ENCODE data around the gene KEL.

KEL gene

DNA sequence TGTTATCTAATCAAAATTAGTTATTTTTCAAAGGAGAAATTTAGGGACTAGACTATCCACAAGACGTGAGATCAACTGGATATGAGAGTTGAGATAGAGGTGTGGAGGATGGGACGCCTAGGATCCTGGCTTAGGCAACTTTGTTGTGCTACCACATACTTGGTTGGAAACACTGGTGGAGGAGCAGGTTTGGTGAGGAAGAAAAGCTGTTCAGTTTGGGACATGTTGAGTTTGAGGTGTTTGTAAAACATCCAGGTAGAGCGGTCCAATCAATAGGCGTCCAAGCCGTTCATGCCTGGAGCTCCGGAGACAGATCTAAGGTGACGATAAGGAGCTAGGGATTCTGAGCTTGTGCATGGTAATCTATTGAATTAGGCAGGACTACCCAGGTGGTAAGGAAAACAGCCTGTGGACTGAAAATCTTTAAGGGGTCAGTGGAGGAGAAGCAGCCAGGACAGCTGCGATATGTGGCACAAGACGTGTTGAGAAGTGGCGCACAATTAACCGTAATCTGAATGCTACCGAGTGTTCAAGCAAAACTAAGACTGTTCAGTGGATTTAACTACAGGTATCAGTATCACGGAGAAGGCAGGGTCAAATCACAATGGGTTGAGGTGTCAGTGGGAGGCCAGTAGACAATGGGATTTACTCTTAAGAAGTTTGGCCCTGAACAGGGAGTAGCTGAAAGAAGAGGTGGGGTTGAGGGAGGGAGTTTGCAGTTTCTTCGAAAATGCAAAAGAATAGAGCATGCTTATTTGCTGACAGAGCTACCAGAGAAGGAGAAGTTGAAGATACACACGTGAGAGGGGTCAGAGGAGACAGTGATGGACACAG is 60.5 kb downstream of the KEL start:
- no peak for DNase-seq (ENCODE audit: low spot score)

DNA sequence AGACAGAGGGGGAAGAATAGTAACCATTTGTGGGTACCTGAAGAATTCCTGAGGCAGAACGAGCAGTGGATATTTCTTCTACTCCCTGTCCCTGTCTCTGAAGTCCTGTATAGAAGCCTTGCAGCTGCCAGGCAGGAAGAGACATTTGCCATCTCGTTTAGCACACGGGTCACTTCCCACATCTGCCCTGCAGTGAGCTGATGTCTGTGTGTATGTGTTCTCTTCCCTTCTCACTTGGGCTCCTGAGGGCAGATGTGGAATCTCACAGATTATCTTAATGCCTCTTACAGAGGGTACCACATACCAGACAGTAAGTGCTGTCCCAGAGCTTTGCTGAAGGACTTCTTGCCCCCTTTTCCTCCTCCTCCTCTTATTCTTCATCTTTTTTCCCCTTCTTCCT is 62.5 kb downstream of the KEL start:
- in situ Hi-C loops (cut with MboI; ENCODE audit: low sequenced_read_pairs, unreplicated experiment), result no loop called here
- DNase-seq (ENCODE audit: low spot score), result no peak
- no peak for TF ChIP-seq CTCF (IDR thresholded peaks at IDR 0.05; ENCODE audit: borderline replicate concordance, control extremely low read depth, extremely low read depth, insufficient read depth, missing control alignments)

More for the DNA sequence above, 60.5 kb downstream of the KEL start:
- no peak for TF ChIP-seq CTCF (IDR thresholded peaks at IDR 0.05; ENCODE audit: borderline replicate concordance, control extremely low read depth, extremely low read depth, insufficient read depth, missing control alignments)
- in situ Hi-C loops (cut with MboI; ENCODE audit: low sequenced_read_pairs, unreplicated experiment), result no loop called here

GRCh38 chr7:142898377-142899170 is 63.6 kb downstream of the KEL start:
- DNase-seq (ENCODE audit: low spot score), result no peak
- no peak for TF ChIP-seq CTCF (IDR thresholded peaks at IDR 0.05; ENCODE audit: borderline replicate concordance, control extremely low read depth, extremely low read depth, insufficient read depth, missing control alignments)
- in situ Hi-C loops (cut with MboI; ENCODE audit: low sequenced_read_pairs, unreplicated experiment), result no loop called here

GRCh38 chr7:142897691-142898090 is 64.5 kb downstream of the KEL start:
- DNase-seq (ENCODE audit: low spot score), result no peak
- no peak for TF ChIP-seq CTCF (IDR thresholded peaks at IDR 0.05; ENCODE audit: borderline replicate concordance, control extremely low read depth, extremely low read depth, insufficient read depth, missing control alignments)
- in situ Hi-C loops (cut with MboI; ENCODE audit: low sequenced_read_pairs, unreplicated experiment), result no loop called here

- no peak for DNase-seq (ENCODE audit: low spot score)
- no peak for TF ChIP-seq CTCF (IDR thresholded peaks at IDR 0.05; ENCODE audit: borderline replicate concordance, control extremely low read depth, extremely low read depth, insufficient read depth, missing control alignments)
- in situ Hi-C loops (cut with MboI; ENCODE audit: low sequenced_read_pairs, unreplicated experiment), result no loop called here
These were observed 65.3 kb downstream of the KEL start for GRCh38 chr7:142896741-142897379.

- no peak for DNase-seq (ENCODE audit: low spot score)
- in situ Hi-C loops (cut with MboI; ENCODE audit: low sequenced_read_pairs, unreplicated experiment), result no loop called here
- TF ChIP-seq CTCF (IDR thresholded peaks at IDR 0.05; ENCODE audit: borderline replicate concordance, control extremely low read depth, extremely low read depth, insufficient read depth, missing control alignments), result no peak
These were observed 66.0 kb downstream of the KEL start for GRCh38 chr7:142896151-142896550.
